GM19468 (cell line): Measurements from ENCODE around the gene KIF1A.
"Not testable (repeated sequence)": the region's sequence is repeated elsewhere in the genome, so short reads cannot be mapped to it uniquely, and the experiment has no call there.

Source experiments
- ATAC-seq: cut with Tn5 transposase; IDR thresholded peaks from one replicate; pipeline ENCODE4 v1.9.1; 2021; ENCODE audit warnings: mild to moderate bottlenecking, moderate library complexity, moderate number of reproducible peaks; ENCODE audit not compliant: unreplicated experiment; ENCODE audit errors: extremely low read depth

KIF1A gene

GRCh38 chr2:240847817-240848216 lies 27.8 kb upstream of the KIF1A start:
- ATAC-seq = no peak

DNA sequence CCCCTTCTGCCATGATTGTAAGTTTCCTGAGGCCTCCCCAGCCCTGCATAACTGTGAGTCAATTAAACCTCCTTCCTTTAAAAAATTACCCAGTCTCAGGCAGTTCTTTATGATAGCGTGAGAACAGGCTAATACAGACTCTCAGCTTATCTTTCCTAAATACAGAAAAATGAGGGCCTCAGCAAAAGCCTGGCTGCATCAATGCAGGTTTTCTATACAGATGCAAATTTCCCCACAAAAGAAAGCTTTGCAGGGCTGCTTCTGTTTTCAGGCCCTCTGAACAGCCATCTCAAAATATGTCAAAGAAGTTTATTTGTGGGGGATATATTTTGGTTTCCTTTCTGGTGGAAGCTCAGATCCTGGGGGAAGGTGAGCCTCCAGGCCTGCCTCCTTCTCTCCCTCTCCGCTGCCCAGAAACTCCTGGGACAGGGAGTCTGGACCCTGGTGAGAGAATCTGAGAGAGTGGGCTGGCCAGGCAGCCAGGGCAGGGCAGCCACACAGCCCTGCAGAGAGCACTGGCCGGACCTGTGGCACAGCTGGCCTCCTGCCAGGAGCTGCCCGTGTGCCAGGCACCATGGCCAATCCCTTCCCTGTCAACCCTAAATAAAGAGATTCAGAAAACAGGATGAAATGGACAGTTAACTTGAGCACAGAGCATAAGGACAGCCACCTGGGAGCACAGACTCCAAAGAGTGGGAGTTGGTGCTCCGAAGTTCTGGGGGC lies 27.0 kb upstream of the KIF1A start:
- no peak for ATAC-seq

DNA sequence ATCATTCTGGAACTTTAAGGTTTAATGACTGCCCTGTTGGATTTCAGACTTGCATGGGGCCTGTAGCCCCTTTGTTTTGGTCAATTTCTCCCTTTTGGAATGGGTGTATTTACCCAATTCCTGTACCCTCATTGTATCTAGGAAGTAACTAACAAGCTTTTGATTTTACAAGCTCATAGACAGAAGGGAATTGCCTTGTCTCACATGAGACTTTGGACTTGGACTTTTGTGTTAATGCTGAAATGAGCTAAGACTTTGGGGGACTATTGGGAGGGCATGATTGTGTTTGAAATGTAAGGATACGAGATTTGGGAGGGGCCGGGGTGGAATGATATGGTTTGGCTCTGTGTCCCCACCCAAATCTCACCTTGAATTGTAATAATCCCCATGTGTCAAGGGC lies 26.3 kb upstream of the KIF1A start:
- not testable (repeated sequence) for ATAC-seq

DNA sequence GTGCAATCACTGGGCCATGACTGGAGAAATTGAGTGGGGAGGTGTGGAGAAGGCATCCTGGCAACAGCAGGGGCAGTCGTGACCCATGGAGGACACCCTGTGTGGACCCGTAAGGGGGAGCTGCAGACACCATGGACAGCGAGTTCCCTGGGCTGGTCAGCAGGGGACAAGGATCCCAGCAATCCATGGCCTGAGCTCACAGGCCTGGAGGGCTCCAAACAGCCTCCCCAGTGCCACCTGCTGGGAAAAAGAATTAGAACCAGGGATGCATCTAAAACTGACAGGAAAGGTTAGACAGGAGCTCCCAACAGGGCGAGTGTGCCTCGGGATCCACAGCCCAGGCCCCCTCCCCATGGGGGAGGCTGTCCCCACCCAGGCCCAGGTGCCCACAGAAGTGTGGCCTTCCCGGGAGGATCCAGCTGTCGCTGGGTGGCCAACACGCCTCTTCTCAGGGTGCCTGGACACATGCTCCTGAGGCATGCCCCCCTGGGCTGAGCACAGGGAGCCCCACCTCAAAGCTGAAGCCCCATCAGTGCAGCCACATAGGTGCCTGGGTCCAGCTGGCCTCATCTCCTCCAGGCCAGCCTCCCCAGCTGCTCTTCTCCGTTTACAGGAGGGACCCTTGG lies 20.5 kb upstream of the KIF1A start:
- ATAC-seq = no peak

- ATAC-seq = no peak
These were observed 19.4 kb upstream of the KIF1A start for GRCh38 chr2:240839152-240840143.

GRCh38 chr2:240837621-240838020 lies 17.6 kb upstream of the KIF1A start:
- no peak for ATAC-seq

GRCh38 chr2:240836781-240837467 lies 16.9 kb upstream of the KIF1A start:
- no peak for ATAC-seq

DNA sequence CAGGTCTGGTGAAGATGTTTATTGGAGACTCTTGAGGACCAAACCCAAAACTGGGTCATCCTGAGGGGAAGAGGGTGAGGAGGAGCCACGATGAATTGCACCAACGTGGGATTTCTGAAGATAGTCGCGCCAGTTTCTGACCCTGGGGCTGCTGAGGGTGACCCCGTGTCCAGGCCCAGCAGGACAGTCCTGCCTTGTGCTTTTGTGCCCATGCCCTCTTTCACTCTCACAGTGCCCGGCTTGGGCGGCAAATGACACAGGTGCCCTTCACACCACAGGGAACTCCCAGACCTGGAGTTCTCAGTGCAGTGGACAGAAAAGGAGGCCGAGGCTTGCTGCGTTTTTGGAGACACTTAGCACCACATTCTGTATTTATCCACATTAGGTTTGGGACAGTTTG lies 15.5 kb upstream of the KIF1A start:
- ATAC-seq = no peak

GRCh38 chr2:240834377-240834975 lies 14.5 kb upstream of the KIF1A start:
- no peak for ATAC-seq

DNA sequence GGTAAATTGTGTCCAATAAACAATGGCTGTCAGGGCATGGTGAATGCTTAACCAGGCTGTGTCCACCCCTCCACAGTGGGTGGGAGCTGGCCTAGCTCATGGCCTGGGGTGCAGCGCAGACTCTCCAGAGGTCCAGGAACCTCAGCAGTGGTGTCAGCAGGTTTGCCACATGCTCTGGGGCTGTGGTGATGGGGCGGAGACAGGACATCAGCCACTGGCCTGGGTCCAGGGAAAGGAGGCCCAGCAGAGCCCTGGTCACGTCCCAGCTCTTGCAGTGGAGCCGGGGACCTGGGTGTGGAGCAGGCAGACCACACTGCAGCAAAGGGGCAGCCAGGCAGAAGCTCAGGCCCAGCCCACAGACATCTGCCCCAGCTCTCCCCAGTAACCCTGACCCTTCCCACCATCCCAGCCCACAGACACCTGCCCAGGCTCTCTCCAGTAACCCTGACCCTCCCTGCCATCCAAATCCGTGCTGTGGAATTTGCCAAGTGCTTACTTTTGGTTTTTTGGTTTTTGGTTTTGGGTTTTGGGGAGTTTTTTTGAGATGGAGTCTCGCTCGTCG lies 13.8 kb upstream of the KIF1A start:
- ATAC-seq = no peak

GRCh38 chr2:240832921-240833494 lies 13.0 kb upstream of the KIF1A start:
- no peak for ATAC-seq

GRCh38 chr2:240832205-240832727 lies 12.2 kb upstream of the KIF1A start:
- peak; percentile 80 for ATAC-seq

- no peak for ATAC-seq
These were observed 11.7 kb upstream of the KIF1A start for GRCh38 chr2:240831594-240832204.

GRCh38 chr2:240825476-240825875 lies 5.5 kb upstream of the KIF1A start:
- ATAC-seq = no peak

- ATAC-seq = no peak
These were observed 3.7 kb upstream of the KIF1A start for GRCh38 chr2:240823449-240824336.

GRCh38 chr2:240822280-240822847 lies 2.3 kb upstream of the KIF1A start:
- ATAC-seq = no peak

DNA sequence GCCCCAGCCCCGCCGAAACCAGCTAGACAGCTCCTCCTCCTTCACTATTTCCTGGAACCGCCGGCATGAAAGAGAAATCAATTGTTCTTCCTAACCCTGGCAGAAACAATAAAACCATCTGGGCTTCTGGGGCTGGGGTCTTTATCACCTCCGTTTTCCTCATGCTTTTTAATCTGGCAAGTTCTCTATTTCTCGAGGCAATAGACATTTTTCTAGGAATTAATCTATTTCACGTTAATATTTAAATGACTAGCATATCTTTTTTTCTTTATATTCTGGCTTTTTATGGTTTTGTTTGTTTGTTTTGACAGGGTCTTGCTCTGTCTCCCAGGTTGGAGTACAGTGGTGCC lies 1.4 kb upstream of the KIF1A start:
- ATAC-seq = no peak
